GM12874 (cell line): ENCODE data around the gene SPDEF.

Source experiments
- TF ChIP-seq, protein P1 (sequence below): IDR thresholded peaks from 2 replicates; pipeline ENCODE4 v1.5.1; 2011; ENCODE audit warnings: low read depth, mild to moderate bottlenecking, control low read depth, low read length, moderate library complexity; ENCODE audit not compliant: insufficient read depth

SPDEF gene

GRCh38 chr6:34574647-34575293, 18.6 kb upstream of the SPDEF start:
- TF ChIP-seq, protein P1, sequence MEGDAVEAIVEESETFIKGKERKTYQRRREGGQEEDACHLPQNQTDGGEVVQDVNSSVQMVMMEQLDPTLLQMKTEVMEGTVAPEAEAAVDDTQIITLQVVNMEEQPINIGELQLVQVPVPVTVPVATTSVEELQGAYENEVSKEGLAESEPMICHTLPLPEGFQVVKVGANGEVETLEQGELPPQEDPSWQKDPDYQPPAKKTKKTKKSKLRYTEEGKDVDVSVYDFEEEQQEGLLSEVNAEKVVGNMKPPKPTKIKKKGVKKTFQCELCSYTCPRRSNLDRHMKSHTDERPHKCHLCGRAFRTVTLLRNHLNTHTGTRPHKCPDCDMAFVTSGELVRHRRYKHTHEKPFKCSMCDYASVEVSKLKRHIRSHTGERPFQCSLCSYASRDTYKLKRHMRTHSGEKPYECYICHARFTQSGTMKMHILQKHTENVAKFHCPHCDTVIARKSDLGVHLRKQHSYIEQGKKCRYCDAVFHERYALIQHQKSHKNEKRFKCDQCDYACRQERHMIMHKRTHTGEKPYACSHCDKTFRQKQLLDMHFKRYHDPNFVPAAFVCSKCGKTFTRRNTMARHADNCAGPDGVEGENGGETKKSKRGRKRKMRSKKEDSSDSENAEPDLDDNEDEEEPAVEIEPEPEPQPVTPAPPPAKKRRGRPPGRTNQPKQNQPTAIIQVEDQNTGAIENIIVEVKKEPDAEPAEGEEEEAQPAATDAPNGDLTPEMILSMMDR, result no peak

- TF ChIP-seq, protein P1, result no peak
Observed at GRCh38 chr6:34573567-34574183, 17.5 kb upstream of the SPDEF start.

GRCh38 chr6:34572585-34572984, 16.5 kb upstream of the SPDEF start:
- TF ChIP-seq, protein P1, result no peak

DNA sequence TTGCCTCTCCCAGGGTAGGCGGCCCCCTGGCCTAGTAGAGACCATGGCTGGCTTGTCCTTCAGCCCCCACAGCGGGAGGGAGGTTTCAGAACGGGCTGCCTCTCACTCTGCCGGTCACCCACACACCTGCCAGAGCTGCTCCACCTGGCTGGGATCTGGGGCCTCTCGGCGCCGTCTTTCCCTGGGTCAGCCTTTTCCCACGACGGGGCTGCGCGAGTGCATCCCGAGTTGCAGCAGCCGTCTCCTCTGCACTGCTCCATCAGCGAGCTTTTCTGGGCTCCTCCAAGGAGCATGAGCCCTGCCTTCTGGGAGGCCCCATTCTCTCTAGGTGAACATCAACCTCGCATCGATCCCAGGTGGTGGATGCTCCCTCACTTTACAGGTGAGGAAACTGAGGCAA, 15.9 kb upstream of the SPDEF start:
- TF ChIP-seq, protein P1, result no peak

- TF ChIP-seq, protein P1, result no peak
Observed at GRCh38 chr6:34571388-34571787, 15.3 kb upstream of the SPDEF start.

GRCh38 chr6:34570066-34570833, 14.1 kb upstream of the SPDEF start:
- TF ChIP-seq, protein P1, result no peak

- TF ChIP-seq, protein P1, result no peak
Observed at GRCh38 chr6:34569361-34569973, 13.3 kb upstream of the SPDEF start.
